Cardiac septum (tissue), 1 donor: ENCODE measurements around the gene ZNF581. TPM values are rescaled to one million over a fixed set of nuclear protein-coding genes. Genes with fewer than 3 reads are reported as not detected.

Experiments used
- DNase-seq: peaks from one replicate; pipeline ENCODE4 v3.0.0-alpha.2; 2020; ENCODE audit warnings: low spot score
- intact Hi-C: fragments of 100-400 bp; cut with DNase I; formaldehyde crosslinking; loops from one replicate; pipeline ENCODE4 v1.14.0; 2022
- total RNA-seq: library from RNA; stranded (reverse); fragmentation: NEBNext Ultra II Directional; extraction: Animal tissue kit (Norgen Biotek cat#: 25700); gene quantifications from one replicate; pipeline ENCODE4 v1.2.1, GENCODE V29; 2021
- donor health status: DM: no; HTN: no; CAD: no.

The ZNF581 gene
- total RNA-seq, 1 donor from 2014 or later: 6.5 TPM

DNA sequence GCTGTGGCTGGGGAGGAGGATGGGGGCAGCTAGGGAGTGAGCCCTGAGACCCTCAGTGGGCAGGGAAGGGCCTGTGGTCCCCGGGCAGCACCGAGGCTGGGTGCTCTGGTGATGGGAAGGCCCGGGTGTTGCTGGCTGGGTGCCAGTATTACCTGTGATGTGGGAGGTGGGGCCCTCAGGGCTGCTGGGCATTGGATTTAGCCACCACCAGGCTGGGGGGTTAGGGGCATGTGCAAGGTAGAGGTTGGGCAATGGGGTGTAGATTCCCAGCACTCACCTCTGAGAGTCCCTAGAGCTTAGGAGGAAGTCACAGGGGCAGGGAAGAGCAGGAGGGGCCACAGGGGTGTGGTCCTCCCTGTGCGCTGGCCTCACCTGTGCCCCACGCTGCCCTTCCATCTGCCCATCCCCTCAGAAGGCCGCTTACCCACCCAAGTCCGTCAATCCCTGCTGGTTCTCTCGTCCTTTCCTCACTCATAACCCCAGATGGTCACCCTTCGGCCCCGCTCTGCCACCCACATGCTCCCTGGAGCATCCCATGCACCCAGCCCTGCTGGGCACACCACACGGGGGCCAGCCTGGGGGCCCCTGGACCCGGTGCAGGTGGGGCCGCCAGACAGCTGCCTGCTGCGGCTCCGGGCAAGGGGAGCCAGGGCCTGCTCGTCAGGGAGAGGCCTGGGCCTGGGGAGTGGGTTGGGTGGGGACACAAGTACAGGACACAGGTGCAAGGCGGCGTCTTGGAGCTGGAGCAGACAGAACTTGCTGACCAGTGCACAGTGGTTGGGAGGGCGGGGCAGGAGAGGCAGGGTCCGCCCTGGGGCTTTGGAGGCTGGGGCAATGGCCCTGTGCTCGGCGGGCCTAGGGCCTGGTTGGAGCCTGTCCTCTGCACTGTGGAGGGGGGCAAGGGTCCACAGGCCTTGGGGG, 44.1 kb downstream of the ZNF581 start:
- no peak for DNase-seq
- intact Hi-C loops: no loop called here

DNA sequence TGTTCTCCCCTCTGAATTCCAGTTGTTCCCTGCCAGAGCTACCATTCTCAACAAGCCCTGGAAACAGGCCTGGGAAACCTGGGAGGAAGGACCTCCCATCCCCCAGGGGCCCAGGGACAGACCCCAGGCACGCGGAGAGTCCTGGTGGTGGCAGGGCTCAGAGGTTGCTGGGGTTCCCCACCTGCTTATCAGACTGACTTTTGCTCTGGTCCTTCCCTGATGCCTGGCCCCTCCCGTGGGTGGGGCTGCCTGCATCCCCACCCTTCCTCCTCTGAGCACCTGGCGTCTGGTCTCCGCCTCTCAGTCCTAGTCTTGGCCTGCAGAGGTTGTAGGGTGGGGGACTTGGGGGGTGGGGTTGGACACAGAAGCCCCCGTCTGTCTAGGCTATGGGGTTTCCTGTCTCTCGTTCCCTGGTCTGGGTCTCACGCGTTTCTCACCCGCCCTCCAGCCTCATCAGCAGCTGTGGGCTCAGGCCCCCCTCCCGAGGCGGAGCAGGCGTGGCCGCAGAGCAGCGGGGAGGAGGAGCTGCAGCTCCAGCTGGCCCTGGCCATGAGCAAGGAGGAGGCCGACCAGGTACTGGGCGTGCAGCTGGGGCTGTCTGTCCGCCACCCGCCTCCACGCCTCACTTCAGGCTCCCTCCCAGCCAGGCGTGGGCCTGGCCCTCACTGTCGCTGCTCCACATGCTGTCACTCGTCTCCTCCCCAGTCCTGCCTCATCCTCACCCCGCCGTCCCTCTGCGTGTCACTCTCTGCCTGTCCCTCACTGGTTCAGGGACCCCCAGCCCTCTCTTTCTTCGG, 45.2 kb downstream of the ZNF581 start:
- intact Hi-C loops: no loop called here
- DNase-seq: no peak

DNA sequence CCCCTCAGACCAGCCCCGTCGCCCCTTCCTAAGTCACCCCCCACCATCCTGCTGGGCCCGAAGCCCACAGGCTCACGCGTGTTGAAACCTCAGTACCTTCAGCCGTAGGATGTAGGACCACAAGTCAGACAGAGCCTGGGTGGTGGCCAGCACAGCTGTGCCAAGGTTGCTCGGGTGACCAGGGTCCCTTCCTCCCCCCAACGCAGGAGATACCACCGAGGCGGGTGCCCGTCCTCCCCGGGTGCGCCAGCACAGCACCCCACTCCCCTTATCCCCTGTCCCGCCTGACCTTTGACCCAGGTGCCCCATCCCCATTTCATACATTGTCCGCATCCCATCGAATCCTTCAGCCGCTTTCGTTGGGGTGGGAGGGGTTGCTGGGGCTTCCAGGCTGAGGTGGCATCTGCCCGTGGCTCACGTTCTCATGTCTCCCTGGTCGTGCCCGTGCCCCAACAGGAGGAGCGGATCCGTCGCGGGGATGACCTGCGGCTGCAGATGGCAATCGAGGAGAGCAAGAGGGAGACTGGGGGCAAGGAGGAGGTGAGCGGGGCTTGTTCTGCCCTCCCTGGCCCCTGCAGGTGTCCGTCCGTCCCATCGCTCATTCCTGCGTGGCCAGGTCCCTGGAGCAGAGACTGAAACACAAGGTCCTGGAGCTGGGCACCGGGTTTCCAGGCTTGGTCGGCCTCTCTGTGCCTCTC, 46.1 kb downstream of the ZNF581 start:
- no peak for DNase-seq
- intact Hi-C loops: no loop called here

DNA sequence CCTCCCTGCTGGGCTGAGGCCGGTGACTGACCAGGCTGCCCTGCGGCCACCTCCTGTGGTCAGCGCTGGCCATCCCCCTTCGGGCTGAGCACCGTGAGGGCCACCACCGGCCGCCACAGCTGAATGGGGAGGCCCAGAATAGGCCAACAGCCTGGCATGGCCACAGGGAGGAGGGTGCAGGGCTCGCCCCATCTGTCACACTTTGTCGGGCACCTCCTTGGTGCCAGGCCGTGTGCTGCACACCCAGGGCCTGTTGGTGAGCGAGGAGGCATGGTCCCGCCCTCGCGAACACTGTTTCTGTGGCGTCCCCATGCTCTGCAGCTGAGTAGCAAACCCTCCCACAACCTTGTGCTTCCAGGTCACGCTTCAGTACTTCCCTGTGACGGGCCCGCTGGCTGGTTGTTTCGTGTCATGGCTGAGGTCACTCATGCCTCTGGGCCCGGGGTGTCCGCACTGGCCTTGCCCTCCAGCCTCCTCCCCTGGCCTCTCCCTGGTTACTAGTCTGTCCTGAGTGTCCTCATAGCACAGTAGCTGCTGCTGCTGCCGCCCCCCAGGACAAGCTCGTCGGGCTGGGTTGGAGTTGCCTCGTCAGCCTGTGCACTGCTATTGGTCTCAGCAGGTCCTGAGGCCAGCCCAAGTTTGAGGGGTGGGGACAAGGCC, 46.8 kb downstream of the ZNF581 start:
- intact Hi-C loops: no loop called here

DNA sequence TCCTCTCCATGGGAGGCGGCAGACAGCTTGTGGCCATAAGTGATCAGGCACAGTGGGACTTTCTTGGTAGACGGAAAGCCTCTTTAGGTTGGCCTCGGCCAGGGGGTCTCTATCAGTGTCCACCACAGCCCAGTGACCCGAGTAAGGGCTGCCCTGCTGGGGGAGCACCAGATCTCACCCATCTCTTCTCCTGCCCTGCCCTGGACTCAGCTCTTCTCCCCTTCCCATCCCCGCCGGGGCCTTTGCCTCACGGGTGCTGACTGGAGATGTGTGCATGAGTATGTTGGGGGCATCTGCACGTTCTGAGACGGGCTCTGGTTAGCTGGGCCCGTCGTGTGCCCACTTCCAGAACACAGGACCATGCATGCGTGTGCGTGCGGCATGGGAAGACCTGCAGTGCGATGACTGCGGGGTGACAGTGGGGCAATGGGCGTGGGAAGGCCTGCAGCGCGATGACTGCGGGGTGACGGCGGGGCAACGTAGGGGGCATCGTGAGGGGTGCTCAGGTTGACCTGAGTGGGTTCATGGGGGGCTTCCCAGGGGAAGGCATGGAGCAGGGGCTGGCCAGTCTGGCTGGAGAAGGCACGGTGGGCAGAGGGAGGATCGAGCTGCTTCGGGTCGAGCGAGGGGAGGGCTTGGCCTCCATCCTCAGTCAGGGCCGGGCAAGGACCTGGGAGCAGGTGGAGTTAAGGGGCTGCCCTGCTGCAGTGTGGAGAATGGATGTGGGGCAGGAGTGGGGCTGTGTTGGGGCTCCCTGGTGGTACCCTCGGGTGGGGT, 47.5 kb downstream of the ZNF581 start:
- intact Hi-C loops: no loop called here
- peak; percentile 57 for DNase-seq

More for the DNA sequence above, 46.8 kb downstream of the ZNF581 start:
- DNase-seq: no peak

DNA sequence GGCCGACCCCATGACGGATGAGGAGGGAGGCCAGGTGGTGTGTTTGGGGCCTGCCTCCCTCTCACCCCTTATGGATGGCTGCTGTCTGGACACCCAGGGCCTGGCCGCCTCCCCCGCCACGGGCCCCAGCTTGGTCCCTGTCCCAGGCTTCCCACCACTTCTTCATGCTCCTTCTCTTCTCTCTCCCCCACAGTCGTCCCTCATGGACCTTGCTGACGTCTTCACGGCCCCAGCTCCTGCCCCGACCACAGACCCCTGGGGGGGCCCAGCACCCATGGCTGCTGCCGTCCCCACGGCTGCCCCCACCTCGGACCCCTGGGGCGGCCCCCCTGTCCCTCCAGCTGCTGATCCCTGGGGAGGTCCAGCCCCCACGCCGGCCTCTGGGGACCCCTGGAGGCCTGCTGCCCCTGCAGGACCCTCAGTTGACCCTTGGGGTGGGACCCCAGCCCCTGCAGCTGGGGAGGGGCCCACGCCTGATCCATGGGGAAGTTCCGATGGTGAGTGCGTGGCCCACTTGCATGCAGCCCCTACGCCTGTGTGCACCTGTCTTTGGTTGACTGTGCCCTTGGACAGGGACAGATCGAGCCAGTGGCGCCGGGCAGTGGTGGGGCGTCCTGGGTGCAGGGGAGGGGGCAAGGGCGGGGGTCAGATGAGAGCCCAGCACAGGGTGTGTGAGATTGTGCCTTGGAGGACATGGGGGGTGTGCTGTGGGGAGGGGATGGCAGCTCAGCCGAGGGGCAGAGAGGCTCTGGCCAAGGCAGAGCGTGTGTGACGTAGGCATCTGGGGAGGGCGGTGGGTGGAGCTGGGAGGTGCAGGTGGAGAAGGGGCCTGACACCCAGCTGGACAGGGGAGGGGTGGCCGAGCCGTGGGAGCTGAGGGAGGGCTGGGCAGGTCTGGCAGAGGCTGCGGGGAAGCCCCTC, 48.4 kb downstream of the ZNF581 start:
- peak; percentile 67 for DNase-seq
- intact Hi-C loops: no loop called here

DNA sequence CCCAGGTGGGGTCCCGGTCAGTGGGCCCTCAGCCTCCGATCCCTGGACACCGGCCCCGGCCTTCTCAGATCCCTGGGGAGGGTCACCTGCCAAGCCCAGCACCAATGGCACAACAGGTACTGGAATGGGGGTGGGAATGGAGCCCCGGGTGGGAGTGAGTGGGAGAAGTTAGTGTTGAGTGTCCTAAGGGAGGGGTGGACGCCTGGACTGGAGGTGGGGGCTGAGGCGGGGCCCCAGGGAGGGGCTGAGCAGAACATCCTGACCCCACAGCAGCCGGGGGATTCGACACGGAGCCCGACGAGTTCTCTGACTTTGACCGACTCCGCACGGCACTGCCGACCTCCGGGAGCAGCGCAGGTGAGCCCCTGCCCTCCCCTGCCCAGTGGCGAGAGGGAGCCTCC, 49.2 kb downstream of the ZNF581 start:
- intact Hi-C loops: no loop called here
- DNase-seq: peak; percentile 56

DNA sequence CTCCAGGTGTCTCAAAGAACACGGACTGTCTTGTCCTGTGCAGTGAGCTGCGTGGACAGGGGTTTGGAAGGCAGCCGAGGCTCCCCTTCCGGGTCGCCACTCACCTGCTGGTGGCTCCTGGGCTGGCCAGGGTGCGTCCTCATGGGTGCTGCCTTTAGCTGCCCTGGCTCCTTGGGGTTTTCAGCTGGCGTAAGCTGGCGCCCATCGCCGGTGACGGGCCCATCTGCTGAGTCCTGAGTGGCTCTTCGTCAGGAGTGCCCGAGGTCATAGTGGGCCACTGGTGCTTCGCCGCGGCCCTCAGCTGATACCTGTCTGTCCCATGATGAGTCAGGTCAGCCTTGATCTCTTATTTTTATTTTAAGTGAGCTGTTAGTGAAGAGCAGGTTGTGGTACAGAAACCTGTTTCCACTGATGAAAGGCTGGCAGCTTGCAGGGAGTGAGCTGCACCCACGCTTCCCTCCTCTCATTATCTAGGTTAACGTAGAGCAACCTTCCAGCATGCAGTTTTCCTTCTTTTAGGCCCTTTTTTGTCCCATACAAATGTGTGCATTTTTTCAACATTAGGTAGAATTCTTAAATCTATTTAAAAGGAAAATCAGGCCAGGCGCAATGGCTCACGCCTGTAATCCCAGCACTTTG, 50.0 kb downstream of the ZNF581 start:
- intact Hi-C loops: no loop called here
- peak; percentile 53 for DNase-seq

DNA sequence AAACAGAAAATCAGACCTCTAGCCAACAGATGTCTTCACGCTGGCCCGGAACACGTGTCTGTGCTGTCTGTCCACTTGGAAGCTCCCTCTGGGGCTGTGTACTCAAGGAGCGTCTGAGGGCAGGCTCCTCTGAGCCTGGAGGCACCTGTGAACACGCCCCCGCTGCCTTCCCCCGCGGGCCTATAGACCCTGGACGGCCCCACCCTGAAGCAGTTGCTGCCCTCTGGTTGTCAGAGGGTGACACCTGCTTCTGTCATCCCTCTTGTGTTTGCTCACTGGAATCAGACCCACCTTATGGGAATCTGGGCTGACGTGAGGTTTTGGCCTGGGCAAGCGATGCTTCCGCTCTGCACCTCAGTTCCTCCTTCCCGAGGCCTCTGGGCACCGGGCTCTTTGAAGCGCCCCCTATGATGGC, 50.8 kb downstream of the ZNF581 start:
- peak; percentile 72 for DNase-seq
- intact Hi-C loops: no loop called here

DNA sequence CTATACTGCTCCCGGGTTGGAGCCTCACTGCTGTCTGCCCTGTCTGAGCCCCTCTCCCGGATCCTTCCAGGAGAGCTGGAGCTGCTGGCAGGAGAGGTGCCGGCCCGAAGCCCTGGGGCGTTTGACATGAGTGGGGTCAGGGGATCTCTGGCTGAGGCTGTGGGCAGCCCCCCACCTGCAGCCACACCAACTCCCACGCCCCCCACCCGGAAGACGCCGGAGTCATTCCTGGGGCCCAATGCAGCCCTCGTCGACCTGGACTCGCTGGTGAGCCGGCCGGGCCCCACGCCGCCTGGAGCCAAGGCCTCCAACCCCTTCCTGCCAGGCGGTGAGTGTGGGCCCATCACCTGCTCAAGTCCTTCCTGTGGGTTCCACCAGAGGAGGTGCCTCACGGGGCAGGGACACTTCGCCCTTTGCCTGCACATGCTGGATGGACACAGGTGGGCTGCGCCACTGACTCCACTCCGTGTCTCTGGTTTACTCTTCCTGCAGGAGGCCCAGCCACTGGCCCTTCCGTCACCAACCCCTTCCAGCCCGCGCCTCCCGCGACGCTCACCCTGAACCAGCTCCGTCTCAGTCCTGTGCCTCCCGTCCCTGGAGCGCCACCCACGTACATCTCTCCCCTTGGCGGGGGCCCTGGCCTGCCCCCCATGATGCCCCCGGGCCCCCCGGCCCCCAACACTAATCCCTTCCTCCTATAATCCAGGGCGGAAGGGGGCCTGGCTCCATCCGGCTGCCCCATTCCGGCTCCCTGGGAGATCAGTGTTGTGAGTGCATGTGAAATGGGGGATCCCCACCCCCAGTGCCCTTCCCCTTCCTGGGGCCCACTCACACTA, 51.4 kb downstream of the ZNF581 start:
- peak; percentile 63 for DNase-seq
- intact Hi-C loops: no loop called here

Other genes with a start within 250 kb of the ZNF581 start
- gene UBE2S, start 235.9 kb upstream of the ZNF581 start, total RNA-seq: 28.4 TPM
- gene SHISA7, start 200.3 kb upstream of the ZNF581 start, total RNA-seq: not detected
- 50.8 TPM for gene ISOC2, start 182.0 kb upstream of the ZNF581 start, total RNA-seq
- gene C19orf85, start 178.9 kb upstream of the ZNF581 start, total RNA-seq: not detected
- gene ZNF628, start 167.0 kb upstream of the ZNF581 start, total RNA-seq: 3.4 TPM
- 6.0 TPM for gene NAT14, start 158.5 kb upstream of the ZNF581 start, total RNA-seq
- 7.7 TPM for gene SSC5D, start 155.2 kb upstream of the ZNF581 start, total RNA-seq
- gene SBK2, start 106.5 kb upstream of the ZNF581 start, total RNA-seq: 2.0 TPM
- 6.7 TPM for gene SBK3, start 98.1 kb upstream of the ZNF581 start, total RNA-seq
- gene ZNF579, start 62.8 kb upstream of the ZNF581 start, total RNA-seq: 12.2 TPM
- 19.4 TPM for gene FIZ1, start 44.1 kb upstream of the ZNF581 start, total RNA-seq
- 13.7 TPM for gene ZNF524, start 43.4 kb upstream of the ZNF581 start, total RNA-seq
- 15.7 TPM for gene ZNF865, start 38.0 kb upstream of the ZNF581 start, total RNA-seq
- 10.9 TPM for gene ZNF784, start 19.1 kb upstream of the ZNF581 start, total RNA-seq
- 29.0 TPM for gene ZNF580, start 2.6 kb upstream of the ZNF581 start, total RNA-seq
- 15.9 TPM for gene CCDC106, start 4.6 kb downstream of the ZNF581 start, total RNA-seq
- 80.4 TPM for gene U2AF2, start 11.4 kb downstream of the ZNF581 start, total RNA-seq
- gene EPN1, start 31.6 kb downstream of the ZNF581 start, total RNA-seq: 193 TPM
- gene NLRP9, start 94.8 kb downstream of the ZNF581 start, total RNA-seq: not detected
- gene RFPL4A, start 115.4 kb downstream of the ZNF581 start, total RNA-seq: 0.46 TPM
- gene RFPL4AL1, start 125.5 kb downstream of the ZNF581 start, total RNA-seq: 0.57 TPM
- not detected for gene NLRP11, start 188.3 kb downstream of the ZNF581 start, total RNA-seq
- not detected for gene NLRP4, start 192.9 kb downstream of the ZNF581 start, total RNA-seq